Keratinocyte (primary cell): ENCODE data around the gene TRMT10B.

Experiments
- CTCF ChIP-seq, 3 experiments: IDR thresholded peaks in 1 of 3; conservative IDR thresholded peaks in 1 of 3; optimal IDR thresholded peaks in 1 of 3; 2 replicates in 2 of 3; 3 replicates in 1 of 3; pipeline versions ENCODE3 to v1.5.1; 2011; ENCODE audit warnings: low read length in 3 of 3, mild to moderate bottlenecking in 3 of 3, moderate library complexity in 2 of 3, control low read depth in 1 of 3, inconsistent platforms in 1 of 3; ENCODE audit not compliant: insufficient read depth in 2 of 3; ENCODE audit errors: extremely low read depth in 1 of 3
- EZH2 ChIP-seq: IDR thresholded peaks from one replicate; pipeline ENCODE4 v1.6.1; 2012; ENCODE audit warnings: inconsistent platforms, mild to moderate bottlenecking, low read length, moderate library complexity

DNA sequence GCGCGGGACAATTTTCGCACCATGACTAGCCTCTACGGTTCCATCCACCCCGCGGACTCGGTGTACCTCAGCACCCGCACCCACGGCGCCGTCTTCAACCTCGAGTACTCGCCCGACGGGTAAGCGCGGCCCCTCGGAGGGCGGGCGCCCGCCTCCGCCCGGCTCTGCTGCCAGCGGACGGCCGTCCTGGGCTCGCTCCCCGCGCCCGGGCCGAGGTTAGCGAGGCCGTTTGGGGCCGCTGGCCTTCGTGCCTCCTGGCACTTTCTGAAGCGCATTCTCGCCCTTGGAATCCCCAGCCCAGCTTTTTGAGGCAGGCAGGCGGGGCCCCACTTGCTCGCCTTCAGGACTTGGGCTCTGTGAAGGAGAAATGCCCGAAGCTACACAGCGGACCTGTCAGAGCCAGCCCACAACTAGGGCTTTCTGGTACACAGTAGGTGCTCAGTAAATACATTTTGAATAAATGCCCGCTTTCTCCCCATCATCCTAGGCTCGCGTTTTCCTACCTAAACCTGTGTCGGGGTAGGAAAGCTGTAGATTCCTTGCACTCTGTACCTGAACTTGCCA lies 47.8 kb downstream of the TRMT10B start:
- no peak for TF ChIP-seq CTCF (optimal IDR thresholded peaks at IDR 0.05 in 1 of 3, IDR thresholded peaks at IDR 0.05 in 1 of 3, conservative IDR thresholded peaks at IDR 0.05 in 1 of 3; ENCODE audit: extremely low read depth in 1 of 3, insufficient read depth in 2 of 3, low read length in 3 of 3)
- TF ChIP-seq EZH2: no peak
